ENCODE measurements around the gene RNU5D-1. TPM values are rescaled to one million over a fixed set of nuclear protein-coding genes. Genes with fewer than 3 reads are reported as not detected.
A peak's percentile ranks its signal among the peaks of the same experiment; 100 is the strongest.

Gene RNU5D-1
- total and polyA plus RNA-seq, 2 donors from 2014 or later: not detected

GRCh38 chr1:44684525-44684924, 46.4 kb downstream of the RNU5D-1 start:
- Histone ChIP-seq H3K4me1 (ENCODE audit: control insufficient read depth in 2 of 3, insufficient read depth in 2 of 3, low read depth in 1 of 3, low read length in 3 of 3) (peaks cover 0 to 8% (median 5%) of the 10 kb centered on the region in 3 donors), H3K36me3 (ENCODE audit: control insufficient read depth in 2 of 3, insufficient read depth in 3 of 3, low read length in 3 of 3) (no peaks in the 10 kb centered on the region), H3K4me3 (ENCODE audit: low read length in 3 of 3) (no peak overlapping the region), H3K27ac (ENCODE audit: low read depth in 2 of 2, low read length in 2 of 2) (peak overlapping the region in 1 of 2 donors; percentile 39), H3K9me3 (ENCODE audit: control insufficient read depth in 2 of 3, insufficient read depth in 1 of 3, low read length in 3 of 3) (no peaks in the 10 kb centered on the region), H3K9ac (ENCODE audit: low read length in 3 of 3) (no peak overlapping the region), H3K27me3 (ENCODE audit: control insufficient read depth, insufficient read depth, low read length) (peaks cover 2% of the 10 kb centered on the region)
- DNase-seq (peak in 1 of 5 donors; percentile 8), FAIRE-seq (no peak)
- intact Hi-C loops (cut with DNase I): no loop called here
- TF ChIP-seq CTCF (IDR thresholded peaks at IDR 0.05; ENCODE audit: borderline replicate concordance, extremely low read depth, insufficient read depth): no peak

GRCh38 chr1:44682883-44683265, 48.1 kb downstream of the RNU5D-1 start:
- Histone ChIP-seq H3K27ac (ENCODE audit: low read depth in 2 of 2, low read length in 2 of 2) (no peak overlapping the region), H3K9me3 (ENCODE audit: control insufficient read depth in 2 of 3, insufficient read depth in 1 of 3, low read length in 3 of 3) (no peaks in the 10 kb centered on the region), H3K27me3 (ENCODE audit: control insufficient read depth, insufficient read depth, low read length) (peaks cover 2% of the 10 kb centered on the region), H3K4me3 (ENCODE audit: low read length in 3 of 3) (no peak overlapping the region), H3K4me1 (ENCODE audit: control insufficient read depth in 2 of 3, insufficient read depth in 2 of 3, low read depth in 1 of 3, low read length in 3 of 3) (peaks cover 0 to 16% (median 5%) of the 10 kb centered on the region in 3 donors), H3K36me3 (ENCODE audit: control insufficient read depth in 2 of 3, insufficient read depth in 3 of 3, low read length in 3 of 3) (no peaks in the 10 kb centered on the region), H3K9ac (ENCODE audit: low read length in 3 of 3) (no peak overlapping the region)
- DNase-seq (peak in 1 of 5 donors; percentile 11), FAIRE-seq (no peak)
- no peak for TF ChIP-seq CTCF (IDR thresholded peaks at IDR 0.05; ENCODE audit: borderline replicate concordance, extremely low read depth, insufficient read depth)
- intact Hi-C loops (cut with DNase I): no loop called here

GRCh38 chr1:44681905-44682882, 48.8 kb downstream of the RNU5D-1 start:
- Histone ChIP-seq H3K9ac (ENCODE audit: low read length in 3 of 3) (no peak overlapping the region), H3K27ac (ENCODE audit: low read depth in 2 of 2, low read length in 2 of 2) (no peak overlapping the region)
- no peak for FAIRE-seq

More at GRCh38 chr1:44681905-44682882, 48.8 kb downstream of the RNU5D-1 start:
- Histone ChIP-seq H3K36me3 (ENCODE audit: control insufficient read depth in 2 of 3, insufficient read depth in 3 of 3, low read length in 3 of 3) (no peaks in the 10 kb centered on the region), H3K4me3 (ENCODE audit: low read length in 3 of 3) (no peak overlapping the region), H3K27me3 (ENCODE audit: control insufficient read depth, insufficient read depth, low read length) (no peaks in the 10 kb centered on the region), H3K4me1 (ENCODE audit: control insufficient read depth in 2 of 3, insufficient read depth in 2 of 3, low read depth in 1 of 3, low read length in 3 of 3) (peaks cover 0 to 16% (median 5%) of the 10 kb centered on the region in 3 donors), H3K9me3 (ENCODE audit: control insufficient read depth in 2 of 3, insufficient read depth in 1 of 3, low read length in 3 of 3) (no peaks in the 10 kb centered on the region)
- intact Hi-C loops (cut with DNase I): no loop called here
- no peak for TF ChIP-seq CTCF (IDR thresholded peaks at IDR 0.05; ENCODE audit: borderline replicate concordance, extremely low read depth, insufficient read depth)
- peak in 1 of 5 donors; percentile 24 for DNase-seq

Other genes starting within 250 kb of the RNU5D-1 start
- 16.4 TPM for gene TMEM53, start 56.7 kb downstream of the RNU5D-1 start, total RNA-seq
- 45.0 TPM for gene TMEM53, start 56.7 kb downstream of the RNU5D-1 start, polyA plus RNA-seq (ENCODE audit: insufficient read depth, low read depth, low replicate concordance)
- 3.9 TPM for gene ARMH1, start 56.5 kb downstream of the RNU5D-1 start, total RNA-seq
- gene ARMH1, start 56.5 kb downstream of the RNU5D-1 start, polyA plus RNA-seq (ENCODE audit: insufficient read depth, low read depth, low replicate concordance): 3.4 TPM
- gene KIF2C, start 8.7 kb upstream of the RNU5D-1 start, total RNA-seq: 1.4 TPM
- 0.47 TPM for gene KIF2C, start 8.7 kb upstream of the RNU5D-1 start, polyA plus RNA-seq (ENCODE audit: insufficient read depth, low read depth, low replicate concordance)
- 1,449 TPM for gene RPS8, start 44.4 kb upstream of the RNU5D-1 start, total RNA-seq
- gene RPS8, start 44.4 kb upstream of the RNU5D-1 start, polyA plus RNA-seq (ENCODE audit: insufficient read depth, low read depth, low replicate concordance): 1,538 TPM
- 0.50 TPM for gene BEST4, start 57.0 kb upstream of the RNU5D-1 start, total RNA-seq
- gene BEST4, start 57.0 kb upstream of the RNU5D-1 start, polyA plus RNA-seq (ENCODE audit: insufficient read depth, low read depth, low replicate concordance): 0.37 TPM
- gene PLK3, start 69.2 kb upstream of the RNU5D-1 start, total RNA-seq: 24.3 TPM
- gene PLK3, start 69.2 kb upstream of the RNU5D-1 start, polyA plus RNA-seq (ENCODE audit: insufficient read depth, low read depth, low replicate concordance): 4.4 TPM
- gene DYNLT4, start 76.2 kb upstream of the RNU5D-1 start, total RNA-seq: 1.2 TPM
- not detected for gene DYNLT4, start 76.2 kb upstream of the RNU5D-1 start, polyA plus RNA-seq (ENCODE audit: insufficient read depth, low read depth, low replicate concordance)
- 16.5 TPM for gene BTBD19, start 77.4 kb upstream of the RNU5D-1 start, total RNA-seq
- gene BTBD19, start 77.4 kb upstream of the RNU5D-1 start, polyA plus RNA-seq (ENCODE audit: insufficient read depth, low read depth, low replicate concordance): 3.2 TPM
- 1.2 TPM for gene PTCH2, start 112.1 kb upstream of the RNU5D-1 start, total RNA-seq
- gene PTCH2, start 112.1 kb upstream of the RNU5D-1 start, polyA plus RNA-seq (ENCODE audit: insufficient read depth, low read depth, low replicate concordance): 0.24 TPM

Measured in kidney (tissue), 14 donors.